ENCODE results near the gene FGF8. TPM values are rescaled to one million over a fixed set of nuclear protein-coding genes. Genes with fewer than 3 reads are reported as not detected.

FGF8 gene
- polyA plus RNA-seq, 1 experiment, result not detected

DNA sequence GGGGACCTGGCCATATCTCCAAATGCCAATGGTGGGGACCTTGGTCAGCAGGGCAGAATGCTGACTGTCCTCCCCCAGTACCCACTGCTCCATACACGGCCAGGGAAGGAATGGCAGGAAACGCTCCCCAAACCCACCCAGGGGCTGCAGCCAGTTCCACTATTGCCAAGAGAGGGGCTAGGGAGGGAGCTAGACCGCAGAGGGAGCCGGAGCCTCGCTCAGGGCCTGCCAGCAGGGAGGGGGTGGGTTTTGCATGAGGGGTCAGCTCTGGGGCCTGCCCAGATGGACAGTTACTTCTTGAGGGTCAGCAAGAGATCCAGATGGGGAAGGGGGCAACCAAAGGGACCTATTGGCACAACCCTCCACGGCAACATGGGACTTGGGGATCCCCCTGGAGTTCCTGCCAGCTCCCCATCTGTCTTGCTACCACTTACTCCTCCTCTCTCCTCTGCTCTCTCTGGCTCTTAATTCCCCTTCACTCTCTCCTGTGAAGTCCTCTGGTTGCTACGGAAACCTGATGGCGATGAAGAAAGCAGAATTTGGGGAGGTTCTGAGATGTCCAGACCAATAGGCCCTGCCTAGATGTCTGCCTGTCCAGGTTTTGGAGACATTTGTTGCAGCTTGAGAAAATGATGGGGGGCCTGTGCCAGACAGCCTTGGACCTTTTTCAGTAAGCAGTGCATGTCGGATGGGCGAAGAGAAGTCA, 12.6 kb downstream of the FGF8 start:
- CTCF ChIA-PET, result interaction anchor here (0.6 kb wide), 1 partner anchor 25 kb away, joined by 3 read pairs; no protein-coding TSS in a partner anchor

DNA sequence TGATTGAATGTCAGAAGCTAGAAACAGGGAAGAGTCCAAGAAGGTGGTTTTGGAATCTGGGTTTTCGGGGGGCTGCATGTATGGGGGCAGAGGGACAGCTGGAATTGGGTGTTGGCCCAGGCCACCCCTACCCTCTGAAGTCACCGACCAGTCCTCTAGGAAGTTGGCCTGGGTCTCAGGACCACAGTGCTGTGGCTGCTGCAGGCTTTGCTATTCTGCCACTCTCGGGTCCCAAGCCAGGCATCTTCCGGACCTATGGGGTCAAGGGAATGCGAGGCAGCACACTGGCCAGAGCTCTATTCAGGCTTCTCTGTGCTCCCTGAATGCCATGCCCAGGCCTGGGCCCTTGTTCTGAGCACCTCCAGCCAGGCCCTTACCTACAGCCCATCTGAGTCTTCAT, 13.2 kb downstream of the FGF8 start:
- ChIA-PET CTCF (interaction anchor here (0.5 to 1.6 kb wide), 2 partner anchors 8 to 108 kb away, joined by 3 to 5 read pairs; no protein-coding TSS in a partner anchor), POLR2A (no interaction called here)
- Histone ChIP-seq H3K4me3 (ENCODE audit: low read depth, low read length) (no peak overlapping the region), H3K36me3 (ENCODE audit: control insufficient read depth, insufficient read depth, low read length) (no peaks in the 10 kb centered on the region), H3K27me3 (ENCODE audit: control insufficient read depth, insufficient read depth, low read length) (peaks cover 50% of the 10 kb centered on the region)
- TF ChIP-seq, protein P1, sequence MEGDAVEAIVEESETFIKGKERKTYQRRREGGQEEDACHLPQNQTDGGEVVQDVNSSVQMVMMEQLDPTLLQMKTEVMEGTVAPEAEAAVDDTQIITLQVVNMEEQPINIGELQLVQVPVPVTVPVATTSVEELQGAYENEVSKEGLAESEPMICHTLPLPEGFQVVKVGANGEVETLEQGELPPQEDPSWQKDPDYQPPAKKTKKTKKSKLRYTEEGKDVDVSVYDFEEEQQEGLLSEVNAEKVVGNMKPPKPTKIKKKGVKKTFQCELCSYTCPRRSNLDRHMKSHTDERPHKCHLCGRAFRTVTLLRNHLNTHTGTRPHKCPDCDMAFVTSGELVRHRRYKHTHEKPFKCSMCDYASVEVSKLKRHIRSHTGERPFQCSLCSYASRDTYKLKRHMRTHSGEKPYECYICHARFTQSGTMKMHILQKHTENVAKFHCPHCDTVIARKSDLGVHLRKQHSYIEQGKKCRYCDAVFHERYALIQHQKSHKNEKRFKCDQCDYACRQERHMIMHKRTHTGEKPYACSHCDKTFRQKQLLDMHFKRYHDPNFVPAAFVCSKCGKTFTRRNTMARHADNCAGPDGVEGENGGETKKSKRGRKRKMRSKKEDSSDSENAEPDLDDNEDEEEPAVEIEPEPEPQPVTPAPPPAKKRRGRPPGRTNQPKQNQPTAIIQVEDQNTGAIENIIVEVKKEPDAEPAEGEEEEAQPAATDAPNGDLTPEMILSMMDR (IDR thresholded peaks at IDR 0.05; ENCODE audit: insufficient read depth, low read depth, low read length), result no peak
- no peak for DNase-seq (ENCODE audit: low read depth)

More for the DNA sequence above, 12.6 kb downstream of the FGF8 start:
- no peak overlapping the region for H3K4me3 ChIP-seq (ENCODE audit: low read depth, low read length)
- peaks cover 49% of the 10 kb centered on the region for H3K27me3 ChIP-seq (ENCODE audit: control insufficient read depth, insufficient read depth, low read length)
- no peaks in the 10 kb centered on the region for H3K36me3 ChIP-seq (ENCODE audit: control insufficient read depth, insufficient read depth, low read length)
- DNase-seq (ENCODE audit: low read depth), result no peak
- TF ChIP-seq, protein P1 (IDR thresholded peaks at IDR 0.05; ENCODE audit: insufficient read depth, low read depth, low read length), result no peak
- POLR2A ChIA-PET, result no interaction called here

DNA sequence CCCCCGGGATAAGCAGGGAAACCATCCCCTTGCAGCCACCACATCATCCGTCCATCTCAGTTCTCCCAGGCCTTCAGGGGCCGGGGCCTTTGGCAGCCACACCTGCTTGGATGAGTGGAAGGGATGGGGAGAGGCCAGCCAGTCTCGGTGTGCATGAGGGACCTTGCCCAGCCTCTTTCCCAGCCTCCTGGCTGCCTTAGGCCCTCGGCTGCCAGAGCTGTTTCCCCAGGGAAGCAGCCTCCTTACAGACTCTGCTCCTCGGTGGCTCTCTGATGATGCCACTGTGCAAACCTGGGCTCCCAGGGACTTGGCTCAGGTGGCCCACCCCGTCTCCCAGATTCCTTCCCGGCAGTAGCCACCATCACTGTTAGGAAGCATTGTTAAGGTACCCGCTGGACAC, 14.7 kb downstream of the FGF8 start:
- peaks cover 37% of the 10 kb centered on the region for H3K27me3 ChIP-seq (ENCODE audit: control insufficient read depth, insufficient read depth, low read length)
- H3K36me3 ChIP-seq (ENCODE audit: control insufficient read depth, insufficient read depth, low read length), result no peaks in the 10 kb centered on the region
- no peak for DNase-seq (ENCODE audit: low read depth)
- no peak overlapping the region for H3K4me3 ChIP-seq (ENCODE audit: low read depth, low read length)
- ChIA-PET CTCF (interaction anchor here (1.2 to 1.6 kb wide), 2 partner anchors 10 to 19 kb away, joined by 3 to 5 read pairs; no protein-coding TSS in a partner anchor), POLR2A (no interaction called here)
- TF ChIP-seq, protein P1 (IDR thresholded peaks at IDR 0.05; ENCODE audit: insufficient read depth, low read depth, low read length), result no peak

DNA sequence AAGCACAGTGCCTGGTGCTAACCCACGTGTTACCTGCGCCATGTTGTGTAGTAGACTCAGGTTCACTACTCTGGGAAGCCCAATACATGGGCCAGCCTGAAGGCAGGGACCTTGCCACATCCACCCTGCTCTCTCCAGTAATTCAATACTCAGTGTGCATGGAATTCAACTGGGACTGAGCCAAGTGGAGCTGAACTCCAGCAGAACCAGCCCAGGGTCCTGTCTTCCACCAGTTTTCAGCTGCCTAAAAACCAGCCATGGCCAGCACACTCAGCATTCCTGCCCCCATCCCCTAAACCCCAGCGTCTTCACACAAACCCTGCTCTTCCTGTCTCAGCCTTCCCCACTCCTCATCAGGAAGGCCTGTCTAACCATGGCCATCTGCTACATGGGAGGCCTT, 15.4 kb downstream of the FGF8 start:
- peaks cover 36% of the 10 kb centered on the region for H3K27me3 ChIP-seq (ENCODE audit: control insufficient read depth, insufficient read depth, low read length)
- H3K4me3 ChIP-seq (ENCODE audit: low read depth, low read length), result no peak overlapping the region
- no peaks in the 10 kb centered on the region for H3K36me3 ChIP-seq (ENCODE audit: control insufficient read depth, insufficient read depth, low read length)
- DNase-seq (ENCODE audit: low read depth), result no peak
- TF ChIP-seq, protein P1 (IDR thresholded peaks at IDR 0.05; ENCODE audit: insufficient read depth, low read depth, low read length), result no peak
- POLR2A ChIA-PET, result no interaction called here
- CTCF ChIA-PET, result no interaction called here

DNA sequence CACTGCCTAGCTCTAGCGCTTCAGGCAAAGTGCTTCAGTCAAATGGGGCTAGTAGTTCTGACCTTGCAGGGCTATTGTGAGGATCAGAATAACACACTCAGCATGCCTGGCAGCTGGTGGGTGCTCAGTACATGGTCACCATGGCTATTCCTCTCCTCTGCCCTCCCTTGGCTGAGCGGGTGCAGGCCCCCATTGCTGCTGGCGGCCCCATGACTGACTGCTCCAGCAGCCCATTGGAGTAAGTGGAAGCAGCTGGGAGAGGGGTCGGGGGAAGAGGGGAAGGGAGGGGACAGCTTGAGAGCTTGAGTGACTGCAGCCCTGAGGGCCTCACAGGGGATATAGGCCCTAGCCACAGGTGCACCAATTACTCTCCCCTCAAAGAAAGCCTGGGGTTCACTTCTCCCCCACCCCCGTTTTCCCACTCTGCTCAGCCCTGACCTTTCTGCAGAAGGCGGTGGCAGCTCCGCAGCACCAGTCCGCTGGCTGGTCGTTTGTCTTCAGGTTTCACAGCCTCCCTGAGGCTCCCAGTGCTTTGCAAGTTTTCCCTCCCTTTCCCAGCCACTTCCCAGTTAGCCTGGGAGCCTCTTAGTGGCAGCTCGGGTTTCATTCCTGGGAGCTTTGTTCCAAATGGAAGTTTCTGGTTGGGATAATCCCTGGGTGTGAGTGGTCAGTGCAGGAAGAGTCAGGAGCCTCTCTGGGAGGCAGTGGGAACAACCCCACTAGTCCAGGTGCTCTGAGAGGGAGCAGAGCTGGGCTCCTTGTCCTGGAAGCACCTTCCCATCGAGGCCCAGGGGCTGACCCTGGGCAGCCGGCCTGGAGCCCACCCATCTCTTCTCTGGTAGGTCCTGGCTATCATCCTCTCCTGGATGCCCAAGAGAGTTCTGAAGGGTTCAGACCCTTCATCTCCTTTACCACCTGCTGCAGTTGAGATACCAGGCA, 16.3 kb downstream of the FGF8 start:
- Histone ChIP-seq H3K36me3 (ENCODE audit: control insufficient read depth, insufficient read depth, low read length) (no peaks in the 10 kb centered on the region), H3K27me3 (ENCODE audit: control insufficient read depth, insufficient read depth, low read length) (peaks cover 28% of the 10 kb centered on the region), H3K4me3 (ENCODE audit: low read depth, low read length) (no peak overlapping the region)
- TF ChIP-seq, protein P1 (IDR thresholded peaks at IDR 0.05; ENCODE audit: insufficient read depth, low read depth, low read length), result no peak
- no peak for DNase-seq (ENCODE audit: low read depth)
- POLR2A ChIA-PET, result no interaction called here
- CTCF ChIA-PET, result interaction anchor here (0.8 to 2.1 kb wide), 2 partner anchors 19 to 616 kb away, joined by 3 to 7 read pairs; no protein-coding TSS in a partner anchor

Data from BJ (cell line).